ENCODE data around the gene TPK1.

TPK1 gene

GRCh38 chr7:144848078-144848477 lies 12.2 kb upstream of the TPK1 start:
- no peak for TF ChIP-seq CTCF (IDR thresholded peaks at IDR 0.05; ENCODE audit: extremely low read depth, insufficient read depth, missing control alignments)
- in situ Hi-C loops (cut with MboI; ENCODE audit: low pct_unique_long_range_greater_than_20kb, low sequenced_read_pairs, unreplicated experiment), result no loop called here
- DNase-seq (ENCODE audit: low spot score), result no peak

GRCh38 chr7:144842377-144842851 lies 6.6 kb upstream of the TPK1 start:
- TF ChIP-seq CTCF (IDR thresholded peaks at IDR 0.05; ENCODE audit: extremely low read depth, insufficient read depth, missing control alignments), result no peak
- peak; percentile 40 for DNase-seq (ENCODE audit: low spot score)
- in situ Hi-C loops (cut with MboI; ENCODE audit: low pct_unique_long_range_greater_than_20kb, low sequenced_read_pairs, unreplicated experiment), result no loop called here

- DNase-seq (ENCODE audit: low spot score), result no peak
- no peak for TF ChIP-seq CTCF (IDR thresholded peaks at IDR 0.05; ENCODE audit: extremely low read depth, insufficient read depth, missing control alignments)
- in situ Hi-C loops (cut with MboI; ENCODE audit: low pct_unique_long_range_greater_than_20kb, low sequenced_read_pairs, unreplicated experiment), result no loop called here
These were observed 641 bp upstream of the TPK1 start for GRCh38 chr7:144836545-144836842.

GRCh38 chr7:144835155-144835611 lies 670 bp downstream of the TPK1 start:
- no peak for TF ChIP-seq CTCF (IDR thresholded peaks at IDR 0.05; ENCODE audit: extremely low read depth, insufficient read depth, missing control alignments)
- in situ Hi-C loops (cut with MboI; ENCODE audit: low pct_unique_long_range_greater_than_20kb, low sequenced_read_pairs, unreplicated experiment), result no loop called here
- DNase-seq (ENCODE audit: low spot score), result peak; percentile 50

GRCh38 chr7:144834641-144835144 lies 1.2 kb downstream of the TPK1 start:
- in situ Hi-C loops (cut with MboI; ENCODE audit: low pct_unique_long_range_greater_than_20kb, low sequenced_read_pairs, unreplicated experiment), result no loop called here
- TF ChIP-seq CTCF (IDR thresholded peaks at IDR 0.05; ENCODE audit: extremely low read depth, insufficient read depth, missing control alignments), result no peak
- peak; percentile 62 for DNase-seq (ENCODE audit: low spot score)

- DNase-seq (ENCODE audit: low spot score), result no peak
- in situ Hi-C loops (cut with MboI; ENCODE audit: low pct_unique_long_range_greater_than_20kb, low sequenced_read_pairs, unreplicated experiment), result no loop called here
- no peak for TF ChIP-seq CTCF (IDR thresholded peaks at IDR 0.05; ENCODE audit: extremely low read depth, insufficient read depth, missing control alignments)
These were observed 5.0 kb downstream of the TPK1 start for GRCh38 chr7:144830811-144831210.
